ENCODE results near the gene CACNG5.

GRCh38 chr17:66807182-66807581 is 27.7 kb upstream of the CACNG5 start:
- TF ChIP-seq CTCF (IDR thresholded peaks at IDR 0.05) = no peak
- TF ChIP-seq, protein P1, sequence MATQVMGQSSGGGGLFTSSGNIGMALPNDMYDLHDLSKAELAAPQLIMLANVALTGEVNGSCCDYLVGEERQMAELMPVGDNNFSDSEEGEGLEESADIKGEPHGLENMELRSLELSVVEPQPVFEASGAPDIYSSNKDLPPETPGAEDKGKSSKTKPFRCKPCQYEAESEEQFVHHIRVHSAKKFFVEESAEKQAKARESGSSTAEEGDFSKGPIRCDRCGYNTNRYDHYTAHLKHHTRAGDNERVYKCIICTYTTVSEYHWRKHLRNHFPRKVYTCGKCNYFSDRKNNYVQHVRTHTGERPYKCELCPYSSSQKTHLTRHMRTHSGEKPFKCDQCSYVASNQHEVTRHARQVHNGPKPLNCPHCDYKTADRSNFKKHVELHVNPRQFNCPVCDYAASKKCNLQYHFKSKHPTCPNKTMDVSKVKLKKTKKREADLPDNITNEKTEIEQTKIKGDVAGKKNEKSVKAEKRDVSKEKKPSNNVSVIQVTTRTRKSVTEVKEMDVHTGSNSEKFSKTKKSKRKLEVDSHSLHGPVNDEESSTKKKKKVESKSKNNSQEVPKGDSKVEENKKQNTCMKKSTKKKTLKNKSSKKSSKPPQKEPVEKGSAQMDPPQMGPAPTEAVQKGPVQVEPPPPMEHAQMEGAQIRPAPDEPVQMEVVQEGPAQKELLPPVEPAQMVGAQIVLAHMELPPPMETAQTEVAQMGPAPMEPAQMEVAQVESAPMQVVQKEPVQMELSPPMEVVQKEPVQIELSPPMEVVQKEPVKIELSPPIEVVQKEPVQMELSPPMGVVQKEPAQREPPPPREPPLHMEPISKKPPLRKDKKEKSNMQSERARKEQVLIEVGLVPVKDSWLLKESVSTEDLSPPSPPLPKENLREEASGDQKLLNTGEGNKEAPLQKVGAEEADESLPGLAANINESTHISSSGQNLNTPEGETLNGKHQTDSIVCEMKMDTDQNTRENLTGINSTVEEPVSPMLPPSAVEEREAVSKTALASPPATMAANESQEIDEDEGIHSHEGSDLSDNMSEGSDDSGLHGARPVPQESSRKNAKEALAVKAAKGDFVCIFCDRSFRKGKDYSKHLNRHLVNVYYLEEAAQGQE (IDR thresholded peaks at IDR 0.05; ENCODE audit: insufficient read depth in 1 of 2, low read depth in 2 of 2, low read length in 1 of 2) = no peak
- TF ChIP-seq POLR2AphosphoS5 (IDR thresholded peaks at IDR 0.05; ENCODE audit: low read depth, low read length) = no peak
- no peak for TF ChIP-seq TCF7L2 (IDR thresholded peaks at IDR 0.05; ENCODE audit: low read depth, low read length)
- TF ChIP-seq SIN3A (IDR thresholded peaks at IDR 0.05; ENCODE audit: borderline replicate concordance, insufficient read depth, low read depth, low read length) = no peak

Data from Panc1 (cell line).